NB4 (cell line): Measurements from ENCODE around the gene USP20.

Experiments
- MYC ChIP-seq: IDR thresholded peaks from 2 replicates; pipeline ENCODE4 v1.6.1; 2011; ENCODE audit warnings: low read depth, low read length
- POLR2A ChIP-seq: IDR thresholded peaks from 2 replicates; pipeline ENCODE4 v1.6.1; 2011; ENCODE audit warnings: mild to moderate bottlenecking; ENCODE audit not compliant: insufficient read length; ENCODE audit errors: extremely low read depth
- TF ChIP-seq, protein P1 (sequence below): IDR thresholded peaks from one replicate; pipeline ENCODE4 v1.5.1; 2012; ENCODE audit warnings: low read depth, low read length
- TF ChIP-seq, protein P2 (sequence below): IDR thresholded peaks from 2 replicates; pipeline ENCODE4 v1.6.1; 2011; ENCODE audit warnings: low read depth, low read length

DNA sequence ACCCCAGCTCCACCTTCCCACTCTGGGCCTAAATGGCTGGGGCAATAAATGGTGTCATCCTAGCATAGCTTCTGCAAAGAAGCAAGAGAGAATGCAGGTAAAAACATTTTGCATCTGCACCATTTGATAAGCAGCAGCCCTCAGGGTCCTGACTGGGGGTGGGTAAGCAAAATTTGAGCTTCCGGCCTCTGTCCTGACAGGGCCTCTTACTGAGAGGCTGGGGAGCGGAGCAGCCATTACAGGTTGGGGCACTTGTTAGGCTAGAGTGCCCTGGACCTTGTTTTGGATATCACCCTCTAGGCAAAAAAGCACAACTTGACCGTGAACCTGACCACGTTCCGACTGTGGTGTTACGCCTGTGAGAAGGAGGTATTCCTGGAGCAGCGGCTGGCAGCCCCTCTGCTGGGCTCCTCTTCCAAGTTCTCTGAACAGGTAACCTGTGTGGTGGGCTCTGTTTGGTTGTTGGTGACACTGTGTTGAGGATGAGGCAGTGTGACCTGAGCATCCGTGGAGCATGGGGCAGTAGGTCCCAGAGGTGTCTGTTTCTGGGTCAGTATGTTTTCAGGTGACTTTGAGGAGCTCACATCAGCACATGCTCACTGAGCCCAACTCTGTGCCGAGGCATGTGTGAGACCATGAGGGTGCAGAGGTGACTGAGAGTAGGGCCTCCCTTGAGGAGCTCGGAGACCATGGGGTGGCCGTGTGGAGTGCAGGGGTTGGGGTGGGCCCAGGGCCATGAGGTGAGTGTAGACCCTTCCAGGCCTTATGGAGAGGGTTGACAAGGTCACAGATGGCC lies 23.1 kb downstream of the USP20 start:
- TF ChIP-seq, protein P1, sequence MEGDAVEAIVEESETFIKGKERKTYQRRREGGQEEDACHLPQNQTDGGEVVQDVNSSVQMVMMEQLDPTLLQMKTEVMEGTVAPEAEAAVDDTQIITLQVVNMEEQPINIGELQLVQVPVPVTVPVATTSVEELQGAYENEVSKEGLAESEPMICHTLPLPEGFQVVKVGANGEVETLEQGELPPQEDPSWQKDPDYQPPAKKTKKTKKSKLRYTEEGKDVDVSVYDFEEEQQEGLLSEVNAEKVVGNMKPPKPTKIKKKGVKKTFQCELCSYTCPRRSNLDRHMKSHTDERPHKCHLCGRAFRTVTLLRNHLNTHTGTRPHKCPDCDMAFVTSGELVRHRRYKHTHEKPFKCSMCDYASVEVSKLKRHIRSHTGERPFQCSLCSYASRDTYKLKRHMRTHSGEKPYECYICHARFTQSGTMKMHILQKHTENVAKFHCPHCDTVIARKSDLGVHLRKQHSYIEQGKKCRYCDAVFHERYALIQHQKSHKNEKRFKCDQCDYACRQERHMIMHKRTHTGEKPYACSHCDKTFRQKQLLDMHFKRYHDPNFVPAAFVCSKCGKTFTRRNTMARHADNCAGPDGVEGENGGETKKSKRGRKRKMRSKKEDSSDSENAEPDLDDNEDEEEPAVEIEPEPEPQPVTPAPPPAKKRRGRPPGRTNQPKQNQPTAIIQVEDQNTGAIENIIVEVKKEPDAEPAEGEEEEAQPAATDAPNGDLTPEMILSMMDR = no peak
- TF ChIP-seq POLR2A (no peak), MYC (no peak)
- TF ChIP-seq, protein P2, sequence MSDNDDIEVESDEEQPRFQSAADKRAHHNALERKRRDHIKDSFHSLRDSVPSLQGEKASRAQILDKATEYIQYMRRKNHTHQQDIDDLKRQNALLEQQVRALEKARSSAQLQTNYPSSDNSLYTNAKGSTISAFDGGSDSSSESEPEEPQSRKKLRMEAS = no peak
